ENCODE results near the gene CRISP2. TPM values are rescaled to one million over a fixed set of nuclear protein-coding genes. Genes with fewer than 3 reads are reported as not detected.

Gene CRISP2
- total and polyA plus RNA-seq, 2 donors (not counting 1 experiment from before 2014, with no cell fraction given), result not detected

DNA sequence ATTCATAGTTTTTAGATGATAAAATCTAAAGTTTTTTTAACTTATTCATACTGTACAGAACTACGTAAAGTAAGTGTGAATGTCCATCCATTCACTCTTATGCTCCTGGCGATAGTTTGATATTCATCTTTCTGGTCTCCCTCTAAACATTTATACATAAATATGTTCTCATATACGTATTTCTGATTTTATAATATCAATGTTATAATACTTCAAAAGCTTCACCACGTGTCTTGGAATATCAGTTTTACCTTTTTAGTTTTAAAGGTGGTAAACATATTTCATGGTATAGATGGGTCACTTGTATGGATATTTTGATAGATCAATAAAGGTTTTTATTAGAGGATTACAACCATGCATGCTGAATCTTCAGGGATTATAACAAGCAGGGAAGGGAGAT lies 66.4 kb downstream of the CRISP2 start:
- ChIA-PET POLR2A (no interaction called here), CTCF (no interaction called here)
- Histone ChIP-seq H3K27me3 (replicated peaks in 1 of 4; ENCODE audit: control extremely low read depth in 1 of 4, control insufficient read depth in 3 of 4, insufficient read depth in 4 of 4, low read length in 3 of 4) (no peaks in the 10 kb centered on the region), H4K20me1 (ENCODE audit: control insufficient read depth, insufficient read depth, low read length, poor library complexity, severe bottlenecking) (no peaks in the 10 kb centered on the region), H3K79me2 (ENCODE audit: control insufficient read depth, insufficient read depth, low read length) (no peaks in the 10 kb centered on the region), H3K36me3 (replicated peaks in 1 of 2; ENCODE audit: control extremely low read depth in 1 of 2, control insufficient read depth in 1 of 2, extremely low read depth in 1 of 2, insufficient read depth in 2 of 2, low read length in 1 of 2) (no peaks in the 10 kb centered on the region), H3K4me3 (ENCODE audit: control extremely low read depth in 1 of 5, extremely low read depth in 1 of 5, insufficient read depth in 1 of 5, low read depth in 2 of 5, low read length in 4 of 5) (no peak overlapping the region), H3K9ac (ENCODE audit: low read length) (no peak overlapping the region), H3K27ac (ENCODE audit: low read length in 2 of 2) (no peak overlapping the region), H3K9me3 (ENCODE audit: control extremely low read depth in 1 of 3, control insufficient read depth in 2 of 3, insufficient read depth in 1 of 3, low read length in 2 of 3) (peaks cover 0 to 3% (median 0%) of the 10 kb centered on the region in 3 donors), H3K4me2 (replicated peaks; ENCODE audit: low read depth, low read length, poor library complexity, severe bottlenecking) (no peak overlapping the region), H3K4me1 (ENCODE audit: control insufficient read depth in 2 of 2, insufficient read depth in 2 of 2, low read length in 2 of 2) (no peaks in the 10 kb centered on the region), H2AFZ (ENCODE audit: insufficient read depth, low read depth, low read length, poor library complexity, severe bottlenecking) (no peak overlapping the region)
- Mint-ChIP-seq H3K9me3 (ENCODE audit: insufficient read depth) (no peaks in the 10 kb centered on the region), H3K4me1 (no peaks in the 10 kb centered on the region), H3K4me3 (no peak overlapping the region), H3K27me3 (no peaks in the 10 kb centered on the region), H3K27ac (no peak overlapping the region)
- DNase-seq (no peak), ATAC-seq (ENCODE audit: low read depth) (no peak)
- no CpG with 5 or more reads among the region's 4 CpGs for WGBS (ENCODE audit: insufficient coverage)
- intact Hi-C loops (cut with micrococcal nuclease), result no loop called here
- TF ChIP-seq, protein P1, sequence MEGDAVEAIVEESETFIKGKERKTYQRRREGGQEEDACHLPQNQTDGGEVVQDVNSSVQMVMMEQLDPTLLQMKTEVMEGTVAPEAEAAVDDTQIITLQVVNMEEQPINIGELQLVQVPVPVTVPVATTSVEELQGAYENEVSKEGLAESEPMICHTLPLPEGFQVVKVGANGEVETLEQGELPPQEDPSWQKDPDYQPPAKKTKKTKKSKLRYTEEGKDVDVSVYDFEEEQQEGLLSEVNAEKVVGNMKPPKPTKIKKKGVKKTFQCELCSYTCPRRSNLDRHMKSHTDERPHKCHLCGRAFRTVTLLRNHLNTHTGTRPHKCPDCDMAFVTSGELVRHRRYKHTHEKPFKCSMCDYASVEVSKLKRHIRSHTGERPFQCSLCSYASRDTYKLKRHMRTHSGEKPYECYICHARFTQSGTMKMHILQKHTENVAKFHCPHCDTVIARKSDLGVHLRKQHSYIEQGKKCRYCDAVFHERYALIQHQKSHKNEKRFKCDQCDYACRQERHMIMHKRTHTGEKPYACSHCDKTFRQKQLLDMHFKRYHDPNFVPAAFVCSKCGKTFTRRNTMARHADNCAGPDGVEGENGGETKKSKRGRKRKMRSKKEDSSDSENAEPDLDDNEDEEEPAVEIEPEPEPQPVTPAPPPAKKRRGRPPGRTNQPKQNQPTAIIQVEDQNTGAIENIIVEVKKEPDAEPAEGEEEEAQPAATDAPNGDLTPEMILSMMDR (IDR thresholded peaks at IDR 0.05), result no peak
- no peak for TF ChIP-seq EZH2 (IDR thresholded peaks at IDR 0.05; ENCODE audit: borderline replicate concordance, insufficient read depth, low read depth, low read length, poor library complexity, severe bottlenecking)

DNA sequence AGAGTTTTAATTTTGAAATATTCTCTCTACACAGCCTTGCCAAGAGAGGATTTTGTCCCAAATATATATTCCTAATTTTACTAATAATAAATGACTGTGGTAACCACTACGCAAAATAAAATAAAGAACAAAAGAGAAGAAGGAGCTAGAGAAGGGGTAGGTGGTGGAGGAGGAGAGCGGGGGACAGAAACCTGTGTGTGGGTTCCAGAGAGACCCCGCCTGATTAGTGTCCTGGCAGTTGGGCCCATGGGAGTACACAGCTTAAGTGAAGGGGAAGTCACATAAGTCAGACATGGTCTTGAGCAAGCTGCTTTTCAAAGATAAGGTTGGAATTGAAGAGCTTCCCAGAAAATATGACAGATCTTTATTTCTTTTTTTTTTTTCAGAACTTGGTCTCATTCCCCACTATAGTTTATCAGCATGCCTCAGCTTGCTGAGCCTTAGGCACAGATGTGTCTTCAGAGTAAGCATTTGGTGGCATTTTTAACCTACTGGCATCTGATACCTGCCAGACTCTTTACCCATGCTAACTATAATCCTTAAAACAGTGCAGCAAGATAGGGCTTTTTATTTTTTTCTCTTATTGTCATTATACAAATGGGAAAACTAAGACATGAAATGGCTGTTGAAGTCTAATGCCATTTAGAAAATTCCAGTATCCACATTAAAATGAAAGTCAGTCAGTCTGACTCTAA lies 67.1 kb downstream of the CRISP2 start:
- no peaks in the 10 kb centered on the region for H4K20me1 ChIP-seq (ENCODE audit: control insufficient read depth, insufficient read depth, low read length, poor library complexity, severe bottlenecking)
- H3K9me3 ChIP-seq (ENCODE audit: control extremely low read depth in 1 of 3, control insufficient read depth in 2 of 3, insufficient read depth in 1 of 3, low read length in 2 of 3), result peaks cover 0 to 3% (median 0%) of the 10 kb centered on the region in 3 donors
- H3K4me1 ChIP-seq (ENCODE audit: control insufficient read depth in 2 of 2, insufficient read depth in 2 of 2, low read length in 2 of 2), result no peaks in the 10 kb centered on the region
- no peak overlapping the region for H3K27ac ChIP-seq (ENCODE audit: low read length in 2 of 2)
- TF ChIP-seq, protein P1 (IDR thresholded peaks at IDR 0.05), result no peak
- no peak for TF ChIP-seq EZH2 (IDR thresholded peaks at IDR 0.05; ENCODE audit: borderline replicate concordance, insufficient read depth, low read depth, low read length, poor library complexity, severe bottlenecking)
- no peak overlapping the region for H2AFZ ChIP-seq (ENCODE audit: insufficient read depth, low read depth, low read length, poor library complexity, severe bottlenecking)
- Mint-ChIP-seq H3K4me3 (no peak overlapping the region), H3K9me3 (ENCODE audit: insufficient read depth) (no peaks in the 10 kb centered on the region), H3K4me1 (no peaks in the 10 kb centered on the region), H3K27me3 (no peaks in the 10 kb centered on the region), H3K27ac (no peak overlapping the region)
- no peak overlapping the region for H3K4me2 ChIP-seq (replicated peaks; ENCODE audit: low read depth, low read length, poor library complexity, severe bottlenecking)
- no peak overlapping the region for H3K9ac ChIP-seq (ENCODE audit: low read length)
- intact Hi-C loops (cut with micrococcal nuclease), result no loop called here
- H3K27me3 ChIP-seq (replicated peaks in 1 of 4; ENCODE audit: control extremely low read depth in 1 of 4, control insufficient read depth in 3 of 4, insufficient read depth in 4 of 4, low read length in 3 of 4), result no peaks in the 10 kb centered on the region
- H3K79me2 ChIP-seq (ENCODE audit: control insufficient read depth, insufficient read depth, low read length), result no peaks in the 10 kb centered on the region
- H3K36me3 ChIP-seq (replicated peaks in 1 of 2; ENCODE audit: control extremely low read depth in 1 of 2, control insufficient read depth in 1 of 2, extremely low read depth in 1 of 2, insufficient read depth in 2 of 2, low read length in 1 of 2), result no peaks in the 10 kb centered on the region
- POLR2A ChIA-PET, result no interaction called here
- no peak overlapping the region for H3K4me3 ChIP-seq (ENCODE audit: control extremely low read depth in 1 of 5, extremely low read depth in 1 of 5, insufficient read depth in 1 of 5, low read depth in 2 of 5, low read length in 4 of 5)
- DNase-seq (no peak), ATAC-seq (ENCODE audit: low read depth) (no peak)
- CTCF ChIA-PET, result no interaction called here
- 53% methylated on average over 2 of the region's 3 CpGs for WGBS (ENCODE audit: insufficient coverage)

All from B cell (primary cell).